PC-9 (cell line): ENCODE measurements around the gene STAT5B. TPM values are rescaled to one million over a fixed set of nuclear protein-coding genes. Genes with fewer than 3 reads are reported as not detected.
"Not testable (repeated sequence)": the region's sequence is repeated elsewhere in the genome, so short reads cannot be mapped to it uniquely, and the experiment has no call there.

Source experiments
- BruUV-seq: library from RNA; stranded (reverse); fragments of 400-500 nt; replicated peaks from 2 replicates; lab custom pipeline; 2021; lab: Mats Ljungman, UMichigan
- CTCF ChIA-PET: fragments of 300-600 bp; sonication (Branson Sonifier 250); formaldehyde crosslinking; loops from one replicate; lab custom pipeline; 2022; ENCODE audit warnings: antibody characterized with exemption; lab: Charles Lee
- POLR2A ChIA-PET: fragments of 300-600 bp; sonication (Branson Sonifier 250); formaldehyde crosslinking; loops from one replicate; lab custom pipeline; 2022; ENCODE audit warnings: antibody characterized with exemption; ENCODE audit not compliant: unreplicated experiment; lab: Charles Lee
- DNase-seq, 2 experiments: peaks; one replicate each; pipeline versions ENCODE4 v3.0.0 to v3.0.0-alpha.2; 2015 to 2022; ENCODE audit warnings: mixed read lengths in 1 of 2
- H2AFZ ChIP-seq: fragments of 200-600 bp; sonication (generic); 2 replicates; pipeline ENCODE4 v1.8.1; 2017; ENCODE audit warnings: antibody characterized with exemption
- H3F3A ChIP-seq: fragments of 200-600 bp; sonication (generic); 2 replicates; pipeline ENCODE4 v1.8.1; 2017; ENCODE audit warnings: antibody characterized with exemption, mild to moderate bottlenecking, low read depth; ENCODE audit not compliant: insufficient read depth
- H3K27ac ChIP-seq: fragments of 200-600 bp; sonication (generic); 2 replicates; pipeline ENCODE4 v1.6.1; 2016; ENCODE audit warnings: mixed run types
- H3K27me3 ChIP-seq: fragments of 200-600 bp; sonication (generic); 2 replicates; pipeline ENCODE4 v1.6.1; 2016; ENCODE audit warnings: low read depth, mixed run types; ENCODE audit not compliant: insufficient read depth
- H3K36me3 ChIP-seq: fragments of 200-600 bp; sonication (generic); 2 replicates; pipeline ENCODE4 v1.6.1; 2016; ENCODE audit warnings: low read depth, mixed run types
- H3K4me1 ChIP-seq: fragments of 200-600 bp; sonication (generic); replicated peaks from 2 replicates; pipeline ENCODE4 v1.6.1; 2016; ENCODE audit warnings: mixed run types; ENCODE audit not compliant: insufficient read depth
- H3K4me2 ChIP-seq: fragments of 200-600 bp; sonication (generic); 2 replicates; pipeline ENCODE4 v1.6.1; 2017; ENCODE audit warnings: mixed run types
- H3K4me3 ChIP-seq: fragments of 200-600 bp; sonication (generic); 2 replicates; pipeline ENCODE4 v1.6.1; 2016; ENCODE audit warnings: mixed run types
- H3K79me2 ChIP-seq: fragments of 200-600 bp; sonication (generic); 2 replicates; pipeline ENCODE4 v1.6.1; 2017; ENCODE audit warnings: low read depth, mixed run types
- H3K9me2 ChIP-seq: fragments of 200-600 bp; sonication (generic); 2 replicates; pipeline ENCODE4 v1.8.1; 2017; ENCODE audit warnings: mild to moderate bottlenecking; ENCODE audit not compliant: insufficient read depth
- H3K9me3 ChIP-seq: fragments of 200-600 bp; sonication (generic); 2 replicates; pipeline ENCODE4 v1.8.1; 2016; ENCODE audit warnings: low read depth; ENCODE audit not compliant: insufficient read depth
- H4K20me1 ChIP-seq: fragments of 200-600 bp; sonication (generic); 2 replicates; pipeline ENCODE4 v1.8.1; 2017; ENCODE audit not compliant: insufficient read depth
- CTCF ChIP-seq: fragments of 200-600 bp; sonication (generic); conservative IDR thresholded peaks from 2 replicates; pipeline ENCODE4 v1.6.1; 2017; ENCODE audit warnings: mixed run types, antibody characterized with exemption, mild to moderate bottlenecking, moderate library complexity
- EZH2 ChIP-seq: fragments of 200-600 bp; sonication (generic); IDR thresholded peaks from 2 replicates; pipeline ENCODE4 v1.8.0; 2017; ENCODE audit warnings: antibody characterized with exemption, low read depth
- intact Hi-C: fragments of 100-400 bp; cut with micrococcal nuclease; formaldehyde crosslinking; loops from one replicate; pipeline ENCODE4 v1.10.0; 2022; ENCODE audit not compliant: unreplicated experiment
- total RNA-seq: library from RNA; stranded (reverse); gene quantifications from 2 replicates; pipeline ENCODE4 v1.2.3, GENCODE V29; 2021

The STAT5B gene
- total RNA-seq, 1 experiment from 2014 or later, result 19.5 TPM

- Histone ChIP-seq H3K79me2 (no peaks in the 10 kb centered on the region), H3K9me2 (no peaks in the 10 kb centered on the region), H2AFZ (no peak overlapping the region), H3K4me3 (no peak overlapping the region), H3K9me3 (no peaks in the 10 kb centered on the region), H3F3A (peaks cover 12% of the 10 kb centered on the region; the same call in 1 of the 2 replicates), H3K27me3 (no peaks in the 10 kb centered on the region; the same call in 1 of the 2 replicates), H3K27ac (no peak overlapping the region), H3K4me1 (peaks cover 17% of the 10 kb centered on the region; the same call in 1 of the 2 replicates), H4K20me1 (no peaks in the 10 kb centered on the region), H3K4me2 (no peak overlapping the region), H3K36me3 (no peaks in the 10 kb centered on the region)
- TF ChIP-seq CTCF (no peak), EZH2 (no peak)
- DNase-seq, result no peak
- intact Hi-C loops, result no loop called here
- POLR2A ChIA-PET, result no interaction called here
- no TSS peak for BruUV-seq
- CTCF ChIA-PET, result no interaction called here
Measured at GRCh38 chr17:42187833-42188232, 88.4 kb downstream of the STAT5B start.

GRCh38 chr17:42186191-42186590 lies 90.0 kb downstream of the STAT5B start:
- H3K9me3 ChIP-seq, BruUV-seq, H3K79me2 ChIP-seq, H3K4me3 ChIP-seq, H2AFZ ChIP-seq, CTCF ChIA-PET, POLR2A ChIA-PET, H4K20me1 ChIP-seq, intact Hi-C loops, H3K27ac ChIP-seq, DNase-seq, H3K9me2 ChIP-seq, H3K36me3 ChIP-seq, H3K4me2 ChIP-seq, H3K27me3 ChIP-seq: not testable (repeated sequence)
- peaks cover 19% of the 10 kb centered on the region; the same call in 1 of the 2 replicates for H3K4me1 ChIP-seq
- H3F3A ChIP-seq, result peaks cover 19% of the 10 kb centered on the region; the same call in 1 of the 2 replicates

- no peak overlapping the region for H3K4me3 ChIP-seq
- no peak overlapping the region for H2AFZ ChIP-seq
- H3K9me3 ChIP-seq, result no peaks in the 10 kb centered on the region
- H3K4me1 ChIP-seq, result peaks cover 19% of the 10 kb centered on the region; the same call in 1 of the 2 replicates
- CTCF ChIA-PET, result no interaction called here
- intact Hi-C loops, result no loop called here
- no peaks in the 10 kb centered on the region for H4K20me1 ChIP-seq
- POLR2A ChIA-PET, result no interaction called here
- no TSS peak for BruUV-seq
- DNase-seq, result no peak
- H3F3A ChIP-seq, result peaks cover 19% of the 10 kb centered on the region; the same call in 1 of the 2 replicates
- H3K79me2 ChIP-seq, result no peaks in the 10 kb centered on the region
- no peaks in the 10 kb centered on the region for H3K36me3 ChIP-seq
- no peaks in the 10 kb centered on the region for H3K9me2 ChIP-seq
- no peak overlapping the region for H3K27ac ChIP-seq
- TF ChIP-seq CTCF (no peak), EZH2 (no peak)
- H3K4me2 ChIP-seq, result no peak overlapping the region
- no peaks in the 10 kb centered on the region; the same call in 1 of the 2 replicates for H3K27me3 ChIP-seq
Measured at GRCh38 chr17:42185621-42185930, 90.6 kb downstream of the STAT5B start.
